Neural cell (in vitro differentiated cells): Measurements from ENCODE around the gene RSF1. TPM values are rescaled to one million over a fixed set of nuclear protein-coding genes. Genes with fewer than 3 reads are reported as not detected.

ENCODE experiments used
- H2AFZ ChIP-seq: fragments of 200-600, 300-800 bp; sonication (generic), shearing (Covaris generic); 2 replicates; pipeline ENCODE4 v1.6.0; 2014; ENCODE audit warnings: low read depth, mild to moderate bottlenecking, antibody characterized with exemption, low read length, moderate library complexity
- H3F3A ChIP-seq: fragments of 200-600 bp; shearing (Covaris generic); 2 replicates; pipeline ENCODE4 v1.6.1; 2016; ENCODE audit warnings: mild to moderate bottlenecking, moderate library complexity, mixed read lengths, antibody characterized with exemption, low read length; ENCODE audit not compliant: insufficient read depth, poor library complexity, severe bottlenecking
- H3K27ac ChIP-seq: fragments of 200-600, 300-800 bp; sonication (generic), shearing (Covaris generic); 2 replicates; pipeline ENCODE4 v1.5.1; 2014; ENCODE audit warnings: mild to moderate bottlenecking, low read length, moderate library complexity
- H3K27me3 ChIP-seq: fragments of 300-800, 200-600 bp; sonication (generic), shearing (Covaris generic); 2 replicates; pipeline ENCODE4 v1.6.0; 2014; ENCODE audit warnings: mild to moderate bottlenecking, low read depth, low read length, moderate library complexity; ENCODE audit not compliant: insufficient read depth
- H3K36me3 ChIP-seq: fragments of 300-800, 200-600 bp; sonication (generic), shearing (Covaris generic); 2 replicates; pipeline ENCODE4 v1.5.1; 2014; ENCODE audit warnings: mild to moderate bottlenecking, antibody characterized with exemption, low read length, moderate library complexity; ENCODE audit not compliant: insufficient read depth
- H3K4me2 ChIP-seq: fragments of 300-800, 200-600 bp; sonication (generic), shearing (Covaris generic); 2 replicates; pipeline ENCODE4 v1.6.0; 2014; ENCODE audit warnings: mild to moderate bottlenecking, low read length
- H3K4me3 ChIP-seq: fragments of 300-800, 200-600 bp; sonication (generic), shearing (Covaris generic); 2 replicates; pipeline ENCODE4 v1.5.1; 2014; ENCODE audit warnings: mild to moderate bottlenecking, low read length, moderate library complexity
- H3K79me2 ChIP-seq: fragments of 200-600 bp; shearing (Covaris generic); replicated peaks from 2 replicates; pipeline ENCODE4 v1.6.0; 2014; ENCODE audit warnings: mild to moderate bottlenecking, low read length, moderate library complexity; ENCODE audit not compliant: insufficient read depth
- H3K9ac ChIP-seq: fragments of 300-800, 200-600 bp; sonication (generic), shearing (Covaris generic); 2 replicates; pipeline ENCODE4 v1.6.1; 2016; ENCODE audit warnings: mild to moderate bottlenecking, low read length, mixed read lengths
- H3K9me2 ChIP-seq: fragments of 200-600 bp; shearing (Covaris generic); 2 replicates; pipeline ENCODE4 v1.6.1; 2016; ENCODE audit warnings: mild to moderate bottlenecking, low read length, mixed read lengths; ENCODE audit not compliant: insufficient read depth
- H3K9me3 ChIP-seq: fragments of 200-600, 300-800 bp; sonication (generic), shearing (Covaris generic); 2 replicates; pipeline ENCODE4 v1.6.1; 2016; ENCODE audit warnings: mild to moderate bottlenecking, mixed run types, low read length, moderate library complexity, mixed read lengths
- H4K20me1 ChIP-seq: fragments of 200-600 bp; shearing (Covaris generic); 2 replicates; pipeline ENCODE4 v1.6.1; 2016; ENCODE audit warnings: mild to moderate bottlenecking, mixed run types; ENCODE audit not compliant: insufficient read depth
- EP300 ChIP-seq: fragments of 450-650 bp; conservative IDR thresholded peaks from 2 replicates; pipeline ENCODE4 v1.6.1; 2014; ENCODE audit warnings: antibody characterized with exemption, mild to moderate bottlenecking, moderate library complexity; ENCODE audit not compliant: poor library complexity, severe bottlenecking
- EZH2 ChIP-seq: fragments of 200-600, 300-800 bp; shearing (Covaris generic), sonication (generic); IDR thresholded peaks from 2 replicates; pipeline ENCODE4 v1.6.1; 2014; ENCODE audit warnings: antibody characterized with exemption, low read length, borderline replicate concordance, mild to moderate bottlenecking; ENCODE audit not compliant: insufficient read depth, poor library complexity, severe bottlenecking
- MXI1 ChIP-seq: fragments of 450-650 bp; conservative IDR thresholded peaks from 2 replicates; pipeline ENCODE4 v1.6.1; 2014; ENCODE audit warnings: antibody characterized with exemption, mild to moderate bottlenecking; ENCODE audit not compliant: poor library complexity, severe bottlenecking
- POLR2AphosphoS5 ChIP-seq: IDR thresholded peaks from 2 replicates; pipeline ENCODE4 v1.6.1; 2012
- RAD21 ChIP-seq: fragments of 450-650 bp; conservative IDR thresholded peaks from 2 replicates; pipeline ENCODE4 v1.6.1; 2014; ENCODE audit warnings: antibody characterized with exemption, mild to moderate bottlenecking, moderate library complexity
- SMC3 ChIP-seq: fragments of 450-650 bp; conservative IDR thresholded peaks from 2 replicates; pipeline ENCODE4 v1.6.1; 2014; ENCODE audit warnings: antibody characterized with exemption, mild to moderate bottlenecking, moderate library complexity; ENCODE audit not compliant: poor library complexity
- TAF1 ChIP-seq: IDR thresholded peaks from 2 replicates; pipeline ENCODE4 v1.6.1; 2012; ENCODE audit warnings: low read depth
- polyA plus RNA-seq: library from polyadenylated mRNA; depleted of rRNA; stranded (reverse); fragments of >200 nt; gene quantifications from 2 replicates; pipeline ENCODE4 v1.2.3, GENCODE V29; 2014
- TF ChIP-seq, protein P1 (sequence below): fragments of 450-650 bp; IDR thresholded peaks from 2 replicates; pipeline ENCODE4 v1.5.1; 2014; ENCODE audit warnings: antibody characterized with exemption, mild to moderate bottlenecking, moderate library complexity; ENCODE audit not compliant: poor library complexity, severe bottlenecking
- TF ChIP-seq, protein P2 (sequence below): IDR thresholded peaks from 2 replicates; pipeline ENCODE4 v1.6.1; 2012; ENCODE audit warnings: borderline replicate concordance

The RSF1 gene
- polyA plus RNA-seq, 1 donor from 2014 or later: 19.1 TPM

DNA sequence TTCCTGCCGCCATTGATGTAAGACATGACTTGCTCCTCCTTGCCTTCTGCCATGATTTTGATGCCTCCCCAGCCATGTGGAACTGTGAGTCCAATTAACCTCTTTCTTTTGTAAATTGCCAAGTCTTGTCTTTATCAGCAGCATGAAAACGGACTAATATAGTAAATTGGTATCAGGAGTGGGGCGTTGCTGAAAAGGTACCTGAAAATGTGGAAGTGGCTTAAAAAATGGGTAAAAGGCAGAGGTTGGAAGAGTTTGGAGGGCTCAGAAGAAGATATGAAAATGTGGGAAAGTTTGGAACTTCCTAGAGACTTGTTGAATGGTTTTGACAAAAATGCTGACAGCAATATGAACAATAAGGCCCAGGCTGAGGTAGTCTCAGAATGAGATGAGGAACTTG lies 89.7 kb downstream of the RSF1 start:
- Histone ChIP-seq H3K27me3 (no peaks in the 10 kb centered on the region), H3K4me2 (no peak overlapping the region), H3K79me2 (no peaks in the 10 kb centered on the region), H4K20me1 (no peaks in the 10 kb centered on the region), H3K9me3 (no peaks in the 10 kb centered on the region), H3K9me2 (no peaks in the 10 kb centered on the region), H3K36me3 (peaks cover 4% of the 10 kb centered on the region), H3K27ac (no peak overlapping the region), H3K4me3 (no peak overlapping the region), H3K9ac (no peak overlapping the region), H3F3A (no peaks in the 10 kb centered on the region), H2AFZ (no peak overlapping the region)
- TF ChIP-seq POLR2AphosphoS5 (no peak), EP300 (no peak), RAD21 (no peak), TAF1 (no peak), EZH2 (no peak), MXI1 (no peak), SMC3 (no peak)
- TF ChIP-seq, protein P1, sequence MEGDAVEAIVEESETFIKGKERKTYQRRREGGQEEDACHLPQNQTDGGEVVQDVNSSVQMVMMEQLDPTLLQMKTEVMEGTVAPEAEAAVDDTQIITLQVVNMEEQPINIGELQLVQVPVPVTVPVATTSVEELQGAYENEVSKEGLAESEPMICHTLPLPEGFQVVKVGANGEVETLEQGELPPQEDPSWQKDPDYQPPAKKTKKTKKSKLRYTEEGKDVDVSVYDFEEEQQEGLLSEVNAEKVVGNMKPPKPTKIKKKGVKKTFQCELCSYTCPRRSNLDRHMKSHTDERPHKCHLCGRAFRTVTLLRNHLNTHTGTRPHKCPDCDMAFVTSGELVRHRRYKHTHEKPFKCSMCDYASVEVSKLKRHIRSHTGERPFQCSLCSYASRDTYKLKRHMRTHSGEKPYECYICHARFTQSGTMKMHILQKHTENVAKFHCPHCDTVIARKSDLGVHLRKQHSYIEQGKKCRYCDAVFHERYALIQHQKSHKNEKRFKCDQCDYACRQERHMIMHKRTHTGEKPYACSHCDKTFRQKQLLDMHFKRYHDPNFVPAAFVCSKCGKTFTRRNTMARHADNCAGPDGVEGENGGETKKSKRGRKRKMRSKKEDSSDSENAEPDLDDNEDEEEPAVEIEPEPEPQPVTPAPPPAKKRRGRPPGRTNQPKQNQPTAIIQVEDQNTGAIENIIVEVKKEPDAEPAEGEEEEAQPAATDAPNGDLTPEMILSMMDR: no peak
- TF ChIP-seq, protein P2, sequence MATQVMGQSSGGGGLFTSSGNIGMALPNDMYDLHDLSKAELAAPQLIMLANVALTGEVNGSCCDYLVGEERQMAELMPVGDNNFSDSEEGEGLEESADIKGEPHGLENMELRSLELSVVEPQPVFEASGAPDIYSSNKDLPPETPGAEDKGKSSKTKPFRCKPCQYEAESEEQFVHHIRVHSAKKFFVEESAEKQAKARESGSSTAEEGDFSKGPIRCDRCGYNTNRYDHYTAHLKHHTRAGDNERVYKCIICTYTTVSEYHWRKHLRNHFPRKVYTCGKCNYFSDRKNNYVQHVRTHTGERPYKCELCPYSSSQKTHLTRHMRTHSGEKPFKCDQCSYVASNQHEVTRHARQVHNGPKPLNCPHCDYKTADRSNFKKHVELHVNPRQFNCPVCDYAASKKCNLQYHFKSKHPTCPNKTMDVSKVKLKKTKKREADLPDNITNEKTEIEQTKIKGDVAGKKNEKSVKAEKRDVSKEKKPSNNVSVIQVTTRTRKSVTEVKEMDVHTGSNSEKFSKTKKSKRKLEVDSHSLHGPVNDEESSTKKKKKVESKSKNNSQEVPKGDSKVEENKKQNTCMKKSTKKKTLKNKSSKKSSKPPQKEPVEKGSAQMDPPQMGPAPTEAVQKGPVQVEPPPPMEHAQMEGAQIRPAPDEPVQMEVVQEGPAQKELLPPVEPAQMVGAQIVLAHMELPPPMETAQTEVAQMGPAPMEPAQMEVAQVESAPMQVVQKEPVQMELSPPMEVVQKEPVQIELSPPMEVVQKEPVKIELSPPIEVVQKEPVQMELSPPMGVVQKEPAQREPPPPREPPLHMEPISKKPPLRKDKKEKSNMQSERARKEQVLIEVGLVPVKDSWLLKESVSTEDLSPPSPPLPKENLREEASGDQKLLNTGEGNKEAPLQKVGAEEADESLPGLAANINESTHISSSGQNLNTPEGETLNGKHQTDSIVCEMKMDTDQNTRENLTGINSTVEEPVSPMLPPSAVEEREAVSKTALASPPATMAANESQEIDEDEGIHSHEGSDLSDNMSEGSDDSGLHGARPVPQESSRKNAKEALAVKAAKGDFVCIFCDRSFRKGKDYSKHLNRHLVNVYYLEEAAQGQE: no peak

DNA sequence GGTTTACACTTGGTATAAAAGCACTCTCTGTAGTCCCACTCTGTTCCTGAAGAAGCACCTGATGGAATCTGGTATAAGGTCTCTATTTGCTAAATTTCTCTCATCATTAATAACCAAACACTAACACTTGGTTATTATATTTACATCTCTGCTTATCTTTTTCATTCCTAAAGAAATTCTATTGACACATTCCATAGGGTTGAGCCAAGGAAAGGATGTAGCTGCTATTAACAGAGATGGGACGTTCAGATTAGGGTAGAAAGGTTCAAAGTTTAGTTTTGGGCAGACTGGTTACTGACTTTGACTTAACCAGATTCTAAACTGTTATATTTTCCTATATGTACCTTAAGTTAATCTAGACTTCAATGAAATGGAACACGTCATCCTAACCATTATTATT lies 91.5 kb downstream of the RSF1 start:
- TF ChIP-seq SMC3: no peak
- TF ChIP-seq, protein P2: no peak
- TF ChIP-seq POLR2AphosphoS5: no peak
- TF ChIP-seq RAD21: no peak
- no peak for TF ChIP-seq TAF1
- TF ChIP-seq, protein P1: no peak
- H3K4me2 ChIP-seq: no peak overlapping the region
- H2AFZ ChIP-seq: no peak overlapping the region
- no peak overlapping the region for H3K27ac ChIP-seq
- no peaks in the 10 kb centered on the region for H3K9me3 ChIP-seq
- H3K9me2 ChIP-seq: no peaks in the 10 kb centered on the region
- peaks cover 11% of the 10 kb centered on the region for H3K36me3 ChIP-seq
- no peak overlapping the region for H3K4me3 ChIP-seq
- no peaks in the 10 kb centered on the region for H3K79me2 ChIP-seq
- H3K27me3 ChIP-seq: no peaks in the 10 kb centered on the region
- no peaks in the 10 kb centered on the region for H3F3A ChIP-seq
- no peak overlapping the region for H3K9ac ChIP-seq
- H4K20me1 ChIP-seq: no peaks in the 10 kb centered on the region
